Thoracic aorta (tissue), 2 donors: Measurements from ENCODE around the gene SLITRK3. TPM values are rescaled to one million over a fixed set of nuclear protein-coding genes. Genes with fewer than 3 reads are reported as not detected.

ENCODE experiments used
- ATAC-seq: fragments of 150-250 bp; one replicate; pipeline ENCODE4 v1.8.0; 2017; ENCODE audit warnings: low read depth; ENCODE audit not compliant: insufficient number of reproducible peaks, low FRiP score
- DNase-seq: peaks from one replicate; pipeline ENCODE4 v3.0.0-alpha.2; 2020; ENCODE audit warnings: low spot score
- H3K27ac ChIP-seq, 2 donors: fragments of 200-600 bp; sonication (generic); 1 replicate in 1 of 2; 2 replicates in 1 of 2; pipeline ENCODE4 v1.5.1; 2016; ENCODE audit warnings: mild to moderate bottlenecking in 2 of 2, moderate library complexity in 2 of 2
- H3K27me3 ChIP-seq: fragments of 200-600 bp; sonication (generic); replicated peaks from 2 replicates; pipeline ENCODE4 v1.6.0; 2016; ENCODE audit warnings: mild to moderate bottlenecking; ENCODE audit not compliant: insufficient read depth
- H3K36me3 ChIP-seq: fragments of 200-600 bp; sonication (generic); one replicate; pipeline ENCODE4 v1.5.1; 2016
- H3K4me1 ChIP-seq, 2 donors: fragments of 200-600 bp; sonication (generic); 1 replicate in 1 of 2; 2 replicates in 1 of 2; pipeline versions ENCODE4 v1.5.1 to v1.6.0; 2016; ENCODE audit warnings: low read depth in 2 of 2, mild to moderate bottlenecking in 1 of 2; ENCODE audit not compliant: control insufficient read depth in 1 of 2
- H3K4me3 ChIP-seq: fragments of 200-600 bp; sonication (generic); 2 replicates; pipeline ENCODE4 v1.5.1; 2016; ENCODE audit warnings: mild to moderate bottlenecking
- H3K9me3 ChIP-seq: fragments of 200-600 bp; sonication (generic); 2 replicates; pipeline ENCODE4 v1.5.1; 2016
- total RNA-seq, 2 donors: library from RNA; depleted of rRNA; stranded (reverse); fragments of >200 nt; gene quantifications; one replicate each; pipeline versions ENCODE4 v1.1.0 to v1.2.3, GENCODE V29; 2016
- TF ChIP-seq, protein P1 (sequence below): fragments of 200-600 bp; sonication (generic); IDR thresholded peaks from one replicate; pipeline ENCODE4 v1.5.1; 2019; ENCODE audit warnings: antibody characterized with exemption

The SLITRK3 gene
- total RNA-seq, 2 donors from 2014 or later = 0.14 TPM; not detected in 1

DNA sequence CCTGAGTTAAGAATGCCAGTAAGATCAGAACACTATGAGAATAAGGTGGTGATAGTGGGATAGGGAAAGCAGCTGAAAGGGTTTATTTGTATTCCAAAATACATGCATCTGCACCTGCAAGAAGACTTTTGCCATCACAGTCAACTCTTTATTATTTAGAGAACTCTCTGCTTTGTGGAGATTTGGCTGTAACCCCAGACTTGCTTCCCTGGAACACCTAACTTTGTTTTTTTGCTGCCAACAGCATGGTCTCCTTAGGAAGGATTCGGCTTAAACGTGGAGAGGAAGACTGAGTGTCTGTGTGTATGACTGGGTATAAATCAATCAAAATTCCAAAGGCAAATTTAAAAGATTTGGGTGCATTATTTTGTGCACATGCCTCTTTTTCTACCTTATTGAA is 21.6 kb upstream of the SLITRK3 start:
- Histone ChIP-seq H3K4me3 (no peak overlapping the region), H3K4me1 (no peaks in the 10 kb centered on the region), H3K27me3 (no peaks in the 10 kb centered on the region), H3K36me3 (no peaks in the 10 kb centered on the region), H3K27ac (no peak overlapping the region), H3K9me3 (no peaks in the 10 kb centered on the region)
- TF ChIP-seq, protein P1, sequence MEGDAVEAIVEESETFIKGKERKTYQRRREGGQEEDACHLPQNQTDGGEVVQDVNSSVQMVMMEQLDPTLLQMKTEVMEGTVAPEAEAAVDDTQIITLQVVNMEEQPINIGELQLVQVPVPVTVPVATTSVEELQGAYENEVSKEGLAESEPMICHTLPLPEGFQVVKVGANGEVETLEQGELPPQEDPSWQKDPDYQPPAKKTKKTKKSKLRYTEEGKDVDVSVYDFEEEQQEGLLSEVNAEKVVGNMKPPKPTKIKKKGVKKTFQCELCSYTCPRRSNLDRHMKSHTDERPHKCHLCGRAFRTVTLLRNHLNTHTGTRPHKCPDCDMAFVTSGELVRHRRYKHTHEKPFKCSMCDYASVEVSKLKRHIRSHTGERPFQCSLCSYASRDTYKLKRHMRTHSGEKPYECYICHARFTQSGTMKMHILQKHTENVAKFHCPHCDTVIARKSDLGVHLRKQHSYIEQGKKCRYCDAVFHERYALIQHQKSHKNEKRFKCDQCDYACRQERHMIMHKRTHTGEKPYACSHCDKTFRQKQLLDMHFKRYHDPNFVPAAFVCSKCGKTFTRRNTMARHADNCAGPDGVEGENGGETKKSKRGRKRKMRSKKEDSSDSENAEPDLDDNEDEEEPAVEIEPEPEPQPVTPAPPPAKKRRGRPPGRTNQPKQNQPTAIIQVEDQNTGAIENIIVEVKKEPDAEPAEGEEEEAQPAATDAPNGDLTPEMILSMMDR = no peak
- no peak for ATAC-seq
- DNase-seq = no peak

DNA sequence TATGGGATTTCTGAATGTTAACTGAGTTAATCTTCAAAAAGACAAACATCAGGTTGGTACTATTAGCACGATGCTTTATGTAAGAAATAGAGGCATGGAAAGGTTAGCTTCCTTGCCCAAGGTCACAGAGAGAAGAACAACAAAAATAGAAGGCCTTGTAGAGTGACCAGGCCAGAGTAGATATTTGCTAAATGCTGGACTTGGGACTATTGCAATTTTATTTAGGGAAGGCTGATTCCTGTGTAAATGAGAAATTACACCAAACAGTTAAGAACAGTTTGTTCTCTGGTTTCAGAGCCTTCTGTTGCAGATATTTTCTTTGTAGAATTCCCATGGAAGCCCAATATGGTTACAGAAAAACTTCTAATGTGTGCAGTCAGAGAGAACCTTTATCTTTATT is 16.4 kb upstream of the SLITRK3 start:
- Histone ChIP-seq H3K9me3 (no peaks in the 10 kb centered on the region), H3K4me3 (no peak overlapping the region), H3K36me3 (no peaks in the 10 kb centered on the region), H3K27ac (no peak overlapping the region), H3K27me3 (no peaks in the 10 kb centered on the region), H3K4me1 (no peaks in the 10 kb centered on the region)
- TF ChIP-seq, protein P1 = no peak
- DNase-seq = no peak
- ATAC-seq = no peak

DNA sequence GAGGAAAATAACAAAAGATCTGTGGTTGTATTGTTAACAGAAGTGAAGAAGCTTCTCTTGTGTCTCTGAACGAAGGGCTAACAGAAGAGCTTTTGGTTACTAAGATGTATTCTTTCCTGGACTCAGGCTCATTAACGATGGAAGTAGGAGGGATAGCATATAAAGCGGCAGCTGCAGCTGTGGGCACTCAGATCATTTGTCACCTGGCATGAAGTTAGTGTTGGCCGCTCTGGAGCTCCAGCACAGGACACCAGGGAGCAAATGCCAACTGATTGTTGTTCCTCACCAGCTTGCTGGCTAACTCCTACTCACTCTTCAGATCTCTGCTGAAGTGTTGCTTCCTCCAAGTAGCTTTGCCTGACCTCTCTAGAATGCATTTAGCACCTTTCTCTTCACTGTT is 15.5 kb upstream of the SLITRK3 start:
- H3K9me3 ChIP-seq = no peaks in the 10 kb centered on the region
- no peaks in the 10 kb centered on the region for H3K27me3 ChIP-seq
- no peak overlapping the region for H3K27ac ChIP-seq
- ATAC-seq (no peak), DNase-seq (no peak)
- H3K4me1 ChIP-seq = no peaks in the 10 kb centered on the region
- H3K4me3 ChIP-seq = no peak overlapping the region
- TF ChIP-seq, protein P1 = no peak
- H3K36me3 ChIP-seq = no peaks in the 10 kb centered on the region

DNA sequence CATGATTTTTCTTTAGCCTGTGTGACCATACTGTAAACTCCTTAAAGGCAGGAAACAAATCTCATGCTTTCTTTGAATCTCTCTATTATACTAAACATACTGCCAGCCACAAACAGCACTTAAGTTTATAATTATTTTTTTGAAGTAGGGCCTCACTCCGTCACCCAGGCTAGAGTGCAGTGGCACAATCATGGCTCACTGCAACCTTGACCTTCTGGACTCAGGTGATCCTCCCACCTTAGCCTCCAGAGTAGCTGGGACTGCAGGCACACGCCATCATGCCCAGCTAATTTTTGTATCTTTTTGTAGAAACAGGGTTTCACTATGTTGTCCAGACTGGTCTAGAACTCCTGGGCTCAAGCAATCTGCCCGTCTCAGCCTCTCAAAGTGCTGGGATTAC is 14.5 kb upstream of the SLITRK3 start:
- Histone ChIP-seq H3K27me3 (no peaks in the 10 kb centered on the region), H3K9me3 (no peaks in the 10 kb centered on the region), H3K27ac (no peak overlapping the region), H3K36me3 (no peaks in the 10 kb centered on the region), H3K4me3 (no peak overlapping the region), H3K4me1 (no peaks in the 10 kb centered on the region)
- DNase-seq (no peak), ATAC-seq (no peak)
- TF ChIP-seq, protein P1 = no peak

DNA sequence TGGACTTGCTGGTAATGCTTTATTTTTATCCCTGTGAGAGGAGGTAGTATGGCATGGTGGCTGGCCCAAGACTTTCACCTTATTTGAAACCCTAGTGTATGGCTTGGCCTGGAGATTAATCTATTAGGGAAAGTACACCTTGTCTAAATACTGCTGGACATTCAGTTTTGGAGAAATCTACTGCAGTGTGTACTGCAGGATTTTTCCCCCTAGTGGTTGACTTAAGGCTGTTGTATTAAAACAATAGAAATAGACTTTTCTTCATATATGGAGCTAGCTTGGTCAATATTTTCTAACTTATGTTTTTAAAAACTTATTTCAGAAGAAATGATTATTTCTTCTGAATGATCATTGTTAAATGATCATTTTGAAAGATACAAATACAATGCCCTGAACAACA is 13.9 kb upstream of the SLITRK3 start:
- no peaks in the 10 kb centered on the region for H3K36me3 ChIP-seq
- H3K9me3 ChIP-seq = no peaks in the 10 kb centered on the region
- ATAC-seq = no peak
- TF ChIP-seq, protein P1 = peak; percentile 31
- DNase-seq = no peak
- no peaks in the 10 kb centered on the region for H3K27me3 ChIP-seq
- H3K4me1 ChIP-seq = no peaks in the 10 kb centered on the region
- no peak overlapping the region for H3K4me3 ChIP-seq
- no peak overlapping the region for H3K27ac ChIP-seq
